GM19397 (cell line): ENCODE data around the gene GZMH.
"Not testable (repeated sequence)": the region's sequence is repeated elsewhere in the genome, so short reads cannot be mapped to it uniquely, and the experiment has no call there.

ENCODE experiments used
- ATAC-seq: cut with Tn5 transposase; IDR thresholded peaks from one replicate; pipeline ENCODE4 v1.9.1; 2021; ENCODE audit warnings: mild to moderate bottlenecking, moderate library complexity; ENCODE audit not compliant: unreplicated experiment

The GZMH gene

GRCh38 chr14:24597403-24597802 lies 12.1 kb downstream of the GZMH start:
- ATAC-seq: no peak

GRCh38 chr14:24595073-24595808 lies 14.2 kb downstream of the GZMH start:
- no peak for ATAC-seq

- ATAC-seq: not testable (repeated sequence)
These were observed 18.5 kb downstream of the GZMH start for GRCh38 chr14:24591004-24591403.

GRCh38 chr14:24584402-24584801 lies 25.1 kb downstream of the GZMH start:
- not testable (repeated sequence) for ATAC-seq

GRCh38 chr14:24578558-24578957 lies 30.9 kb downstream of the GZMH start:
- ATAC-seq: no peak

GRCh38 chr14:24576771-24577170 lies 32.7 kb downstream of the GZMH start:
- ATAC-seq: no peak

- no peak for ATAC-seq
These were observed 33.3 kb downstream of the GZMH start, which contains the start of gene CTSG for GRCh38 chr14:24576182-24576581. TSS of gene CTSG (minus strand) at chr14:24576250. CDS start at chr14:24576223, 27 bp downstream.

GRCh38 chr14:24574206-24574774 lies 35.2 kb downstream of the GZMH start:
- ATAC-seq: no peak

- no peak for ATAC-seq
These were observed 43.2 kb downstream of the GZMH start for GRCh38 chr14:24566318-24566717.

- ATAC-seq: no peak
These were observed 43.7 kb downstream of the GZMH start for GRCh38 chr14:24565766-24566165.

GRCh38 chr14:24563505-24563904 lies 46.0 kb downstream of the GZMH start:
- no peak for ATAC-seq

GRCh38 chr14:24556756-24557155 lies 52.7 kb downstream of the GZMH start:
- ATAC-seq: no peak
